Vagina (tissue), 2 donors: ENCODE data around the gene SPTBN4.

Experiments used
- POLR2A ChIP-seq, 2 donors: fragments of 450-650 bp; IDR thresholded peaks; one replicate each; pipeline ENCODE4 v1.6.1; 2017; ENCODE audit warnings: antibody characterized with exemption in 2 of 2, mild to moderate bottlenecking in 2 of 2, moderate library complexity in 2 of 2
- TF ChIP-seq, protein P1 (sequence below), 3 experiments: fragments of 450-650 bp in 2 of 3; fragments of 200-600 bp in 1 of 3; sonication (generic) in 1 of 3; IDR thresholded peaks; one replicate each; pipeline ENCODE4 v1.5.1; 2017 to 2019; ENCODE audit warnings: antibody characterized with exemption in 3 of 3, mild to moderate bottlenecking in 2 of 3, moderate library complexity in 2 of 3

DNA sequence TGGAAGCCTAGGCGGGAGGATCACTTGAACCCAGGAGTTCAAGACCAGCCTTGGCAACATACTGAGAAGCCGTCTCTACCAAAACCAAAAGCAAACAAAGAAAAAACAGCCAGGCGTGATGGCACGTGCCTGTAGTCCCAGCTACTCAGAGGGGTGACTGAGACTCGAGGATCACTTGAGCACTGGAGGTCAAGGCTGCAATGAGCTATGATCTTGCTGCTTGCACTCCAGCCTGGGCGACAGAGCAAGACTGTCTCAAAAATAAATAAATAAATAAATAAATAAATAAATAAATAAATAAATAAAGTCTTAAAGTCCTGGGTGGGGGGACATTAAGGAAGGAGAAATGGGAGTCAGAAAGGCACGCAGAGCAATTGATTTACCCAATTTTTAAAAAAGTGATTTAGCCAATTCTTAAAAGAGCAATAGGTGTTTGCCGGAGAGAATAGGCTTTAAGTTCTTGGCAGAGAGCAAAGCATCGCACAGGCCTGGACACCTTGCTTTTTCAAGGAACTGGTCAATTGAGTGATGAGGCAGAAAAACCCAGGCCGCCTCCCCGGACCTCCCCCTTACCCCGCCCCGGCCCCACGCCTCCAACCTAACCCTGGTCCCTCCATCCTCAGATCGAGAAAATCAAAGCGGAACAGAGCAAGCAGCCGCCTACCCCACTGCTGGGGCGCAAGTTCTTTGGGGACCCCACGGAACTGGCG lies 100.4 kb downstream of the SPTBN4 start:
- TF ChIP-seq, protein P1, sequence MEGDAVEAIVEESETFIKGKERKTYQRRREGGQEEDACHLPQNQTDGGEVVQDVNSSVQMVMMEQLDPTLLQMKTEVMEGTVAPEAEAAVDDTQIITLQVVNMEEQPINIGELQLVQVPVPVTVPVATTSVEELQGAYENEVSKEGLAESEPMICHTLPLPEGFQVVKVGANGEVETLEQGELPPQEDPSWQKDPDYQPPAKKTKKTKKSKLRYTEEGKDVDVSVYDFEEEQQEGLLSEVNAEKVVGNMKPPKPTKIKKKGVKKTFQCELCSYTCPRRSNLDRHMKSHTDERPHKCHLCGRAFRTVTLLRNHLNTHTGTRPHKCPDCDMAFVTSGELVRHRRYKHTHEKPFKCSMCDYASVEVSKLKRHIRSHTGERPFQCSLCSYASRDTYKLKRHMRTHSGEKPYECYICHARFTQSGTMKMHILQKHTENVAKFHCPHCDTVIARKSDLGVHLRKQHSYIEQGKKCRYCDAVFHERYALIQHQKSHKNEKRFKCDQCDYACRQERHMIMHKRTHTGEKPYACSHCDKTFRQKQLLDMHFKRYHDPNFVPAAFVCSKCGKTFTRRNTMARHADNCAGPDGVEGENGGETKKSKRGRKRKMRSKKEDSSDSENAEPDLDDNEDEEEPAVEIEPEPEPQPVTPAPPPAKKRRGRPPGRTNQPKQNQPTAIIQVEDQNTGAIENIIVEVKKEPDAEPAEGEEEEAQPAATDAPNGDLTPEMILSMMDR (IDR thresholded peaks at IDR 0.05), result no peak
- no peak for TF ChIP-seq POLR2A (IDR thresholded peaks at IDR 0.05)
